Measurements from ENCODE around the gene PSMD1. TPM values are rescaled to one million over a fixed set of nuclear protein-coding genes. Genes with fewer than 3 reads are reported as not detected.
"Not testable (repeated sequence)": the region's sequence is repeated elsewhere in the genome, so short reads cannot be mapped to it uniquely, and the experiment has no call there.

The PSMD1 gene
- total RNA-seq, 1 donor from 2014 or later, result 77.2 TPM

DNA sequence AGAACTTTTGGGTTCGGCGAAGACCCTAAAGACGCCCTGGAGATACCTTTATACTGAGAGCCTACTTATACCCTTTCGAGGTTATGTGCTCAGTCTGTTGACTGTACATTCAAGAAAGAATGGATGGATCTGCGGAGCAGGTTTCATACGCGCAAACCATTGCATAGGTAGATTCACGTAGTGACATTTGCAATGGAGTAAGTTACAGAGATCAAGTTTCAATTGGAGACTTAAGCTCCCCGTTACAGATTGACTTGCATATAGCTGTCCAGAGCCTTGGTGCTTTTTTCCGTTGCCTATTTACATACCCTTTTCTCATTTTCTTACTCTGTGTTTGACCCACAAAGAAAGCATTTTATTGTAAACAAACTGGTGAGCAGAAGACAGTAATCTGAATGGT is 923 bp downstream of the PSMD1 start:
- DNase-seq (ENCODE audit: low read depth), result no peak
- Histone ChIP-seq H3K4me3 (ENCODE audit: low read depth, low read length) (peak overlapping the region; percentile 92), H3K27me3 (ENCODE audit: control insufficient read depth, insufficient read depth, low read length) (no peaks in the 10 kb centered on the region), H3K36me3 (ENCODE audit: control insufficient read depth, insufficient read depth, low read length) (no peaks in the 10 kb centered on the region)
- TF ChIP-seq, protein P1, sequence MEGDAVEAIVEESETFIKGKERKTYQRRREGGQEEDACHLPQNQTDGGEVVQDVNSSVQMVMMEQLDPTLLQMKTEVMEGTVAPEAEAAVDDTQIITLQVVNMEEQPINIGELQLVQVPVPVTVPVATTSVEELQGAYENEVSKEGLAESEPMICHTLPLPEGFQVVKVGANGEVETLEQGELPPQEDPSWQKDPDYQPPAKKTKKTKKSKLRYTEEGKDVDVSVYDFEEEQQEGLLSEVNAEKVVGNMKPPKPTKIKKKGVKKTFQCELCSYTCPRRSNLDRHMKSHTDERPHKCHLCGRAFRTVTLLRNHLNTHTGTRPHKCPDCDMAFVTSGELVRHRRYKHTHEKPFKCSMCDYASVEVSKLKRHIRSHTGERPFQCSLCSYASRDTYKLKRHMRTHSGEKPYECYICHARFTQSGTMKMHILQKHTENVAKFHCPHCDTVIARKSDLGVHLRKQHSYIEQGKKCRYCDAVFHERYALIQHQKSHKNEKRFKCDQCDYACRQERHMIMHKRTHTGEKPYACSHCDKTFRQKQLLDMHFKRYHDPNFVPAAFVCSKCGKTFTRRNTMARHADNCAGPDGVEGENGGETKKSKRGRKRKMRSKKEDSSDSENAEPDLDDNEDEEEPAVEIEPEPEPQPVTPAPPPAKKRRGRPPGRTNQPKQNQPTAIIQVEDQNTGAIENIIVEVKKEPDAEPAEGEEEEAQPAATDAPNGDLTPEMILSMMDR (IDR thresholded peaks at IDR 0.05; ENCODE audit: insufficient read depth, low read length, poor library complexity, severe bottlenecking), result no peak

- no peaks in the 10 kb centered on the region for H3K36me3 ChIP-seq (ENCODE audit: control insufficient read depth, insufficient read depth, low read length)
- TF ChIP-seq, protein P1 (IDR thresholded peaks at IDR 0.05; ENCODE audit: insufficient read depth, low read length, poor library complexity, severe bottlenecking), result no peak
- DNase-seq (ENCODE audit: low read depth), result no peak
- no peak overlapping the region for H3K4me3 ChIP-seq (ENCODE audit: low read depth, low read length)
- H3K27me3 ChIP-seq (ENCODE audit: control insufficient read depth, insufficient read depth, low read length), result no peaks in the 10 kb centered on the region
Observed at GRCh38 chr2:231058761-231059550, 2.3 kb downstream of the PSMD1 start.

GRCh38 chr2:231059756-231060155 is 3.1 kb downstream of the PSMD1 start:
- no peak overlapping the region for H3K4me3 ChIP-seq (ENCODE audit: low read depth, low read length)

DNA sequence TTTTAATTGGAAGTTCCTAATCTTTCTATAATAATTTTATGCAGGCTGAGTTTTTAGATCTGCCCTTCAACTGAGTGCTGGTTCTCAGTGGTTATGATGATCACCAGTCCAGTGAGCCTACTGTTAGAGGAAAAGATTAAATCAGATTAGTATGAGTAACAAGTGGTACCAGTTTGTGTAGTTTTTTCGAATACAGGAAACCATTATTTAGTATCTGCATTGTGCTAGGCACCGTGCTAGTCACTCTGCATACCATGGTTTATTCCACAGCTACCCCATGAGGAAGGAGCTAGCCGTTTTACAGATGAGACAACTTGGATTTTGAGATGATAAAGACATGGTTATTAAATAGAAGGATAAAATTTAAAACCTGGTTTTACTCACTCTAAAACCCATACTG is 6.1 kb downstream of the PSMD1 start:
- Histone ChIP-seq H3K36me3 (ENCODE audit: control insufficient read depth, insufficient read depth, low read length) (peaks cover under 1% of the 10 kb centered on the region), H3K27me3 (ENCODE audit: control insufficient read depth, insufficient read depth, low read length) (no peaks in the 10 kb centered on the region), H3K4me3 (ENCODE audit: low read depth, low read length) (no peak overlapping the region)
- no peak for DNase-seq (ENCODE audit: low read depth)
- TF ChIP-seq, protein P1 (IDR thresholded peaks at IDR 0.05; ENCODE audit: insufficient read depth, low read length, poor library complexity, severe bottlenecking), result no peak

More at GRCh38 chr2:231059756-231060155, 3.1 kb downstream of the PSMD1 start:
- DNase-seq (ENCODE audit: low read depth), result no peak
- TF ChIP-seq, protein P1 (IDR thresholded peaks at IDR 0.05; ENCODE audit: insufficient read depth, low read length, poor library complexity, severe bottlenecking), result no peak
- no peaks in the 10 kb centered on the region for H3K27me3 ChIP-seq (ENCODE audit: control insufficient read depth, insufficient read depth, low read length)
- no peaks in the 10 kb centered on the region for H3K36me3 ChIP-seq (ENCODE audit: control insufficient read depth, insufficient read depth, low read length)

GRCh38 chr2:231063347-231063746 is 6.7 kb downstream of the PSMD1 start:
- Histone ChIP-seq H3K36me3 (ENCODE audit: control insufficient read depth, insufficient read depth, low read length) (peaks cover 2% of the 10 kb centered on the region), H3K27me3 (ENCODE audit: control insufficient read depth, insufficient read depth, low read length) (no peaks in the 10 kb centered on the region), H3K4me3 (ENCODE audit: low read depth, low read length) (no peak overlapping the region)
- TF ChIP-seq, protein P1 (IDR thresholded peaks at IDR 0.05; ENCODE audit: insufficient read depth, low read length, poor library complexity, severe bottlenecking), result no peak
- DNase-seq (ENCODE audit: low read depth), result no peak

GRCh38 chr2:231065966-231066365 is 9.3 kb downstream of the PSMD1 start:
- Histone ChIP-seq H3K4me3 (ENCODE audit: low read depth, low read length) (no peak overlapping the region), H3K27me3 (ENCODE audit: control insufficient read depth, insufficient read depth, low read length) (no peaks in the 10 kb centered on the region), H3K36me3 (ENCODE audit: control insufficient read depth, insufficient read depth, low read length) (peaks cover 2% of the 10 kb centered on the region)
- DNase-seq (ENCODE audit: low read depth), result no peak
- TF ChIP-seq, protein P1 (IDR thresholded peaks at IDR 0.05; ENCODE audit: insufficient read depth, low read length, poor library complexity, severe bottlenecking), result no peak

- not testable (repeated sequence) for H3K27me3 ChIP-seq (ENCODE audit: control insufficient read depth, insufficient read depth, low read length); H3K4me3 ChIP-seq (ENCODE audit: low read depth, low read length); H3K36me3 ChIP-seq (ENCODE audit: control insufficient read depth, insufficient read depth, low read length); DNase-seq (ENCODE audit: low read depth)
Observed at GRCh38 chr2:231067531-231067930, 10.9 kb downstream of the PSMD1 start.

Data from kidney epithelial cell (primary cell).